PC-9 (cell line): Measurements from ENCODE around the gene RINT1.

Experiments used
- CTCF ChIP-seq: fragments of 200-600 bp; sonication (generic); conservative IDR thresholded peaks from 2 replicates; pipeline ENCODE4 v1.6.1; 2017; ENCODE audit warnings: mixed run types, antibody characterized with exemption, mild to moderate bottlenecking, moderate library complexity
- EZH2 ChIP-seq: fragments of 200-600 bp; sonication (generic); IDR thresholded peaks from 2 replicates; pipeline ENCODE4 v1.8.0; 2017; ENCODE audit warnings: antibody characterized with exemption, low read depth

- TF ChIP-seq CTCF (no peak), EZH2 (no peak)
These were observed 35.5 kb upstream of the RINT1 start for GRCh38 chr7:105496521-105496920.
